22Rv1 (cell line): Measurements from ENCODE around the gene PRKD1.

ENCODE experiments used
- H3K27ac ChIP-seq: fragments of 450-650 bp; 2 replicates; pipeline ENCODE4 v1.5.1; 2017
- CTCF ChIP-seq: fragments of 450-650 bp; IDR thresholded peaks from 2 replicates; pipeline ENCODE4 v1.5.1; 2017; ENCODE audit warnings: mild to moderate bottlenecking
- ZFX ChIP-seq: fragments of 450-650 bp; IDR thresholded peaks from 2 replicates; pipeline ENCODE4 v1.6.1; 2017; ENCODE audit warnings: antibody characterized with exemption, borderline replicate concordance

Gene PRKD1

GRCh38 chr14:29799464-29800095, 128.1 kb downstream of the PRKD1 start:
- H3K27ac ChIP-seq: no peak overlapping the region

GRCh38 chr14:29798811-29799210, 128.8 kb downstream of the PRKD1 start:
- no peak for TF ChIP-seq CTCF
- no peak for TF ChIP-seq ZFX

More at GRCh38 chr14:29799464-29800095, 128.1 kb downstream of the PRKD1 start:
- no peak for TF ChIP-seq CTCF
- no peak for TF ChIP-seq ZFX

GRCh38 chr14:29798108-29798663, 129.5 kb downstream of the PRKD1 start:
- TF ChIP-seq CTCF: no peak
- no peak for TF ChIP-seq ZFX
- H3K27ac ChIP-seq: no peak overlapping the region

More at GRCh38 chr14:29798811-29799210, 128.8 kb downstream of the PRKD1 start:
- no peak overlapping the region for H3K27ac ChIP-seq

GRCh38 chr14:29796853-29797252, 130.8 kb downstream of the PRKD1 start:
- TF ChIP-seq CTCF (no peak), ZFX (no peak)
- no peak overlapping the region for H3K27ac ChIP-seq

- no peak for TF ChIP-seq ZFX
- TF ChIP-seq CTCF: no peak
- no peak overlapping the region for H3K27ac ChIP-seq
Observed at GRCh38 chr14:29789475-29789874, 138.2 kb downstream of the PRKD1 start.

GRCh38 chr14:29788093-29788492, 139.6 kb downstream of the PRKD1 start:
- TF ChIP-seq CTCF (no peak), ZFX (no peak)
- H3K27ac ChIP-seq: no peak overlapping the region

GRCh38 chr14:29783556-29783955, 144.1 kb downstream of the PRKD1 start:
- H3K27ac ChIP-seq: no peak overlapping the region
- TF ChIP-seq ZFX (no peak), CTCF (no peak)
